ENCODE measurements around the gene IFFO2. TPM values are rescaled to one million over a fixed set of nuclear protein-coding genes. Genes with fewer than 3 reads are reported as not detected.

Gene IFFO2
- total and polyA plus RNA-seq, 10 of the 15 experiments (the other 5 are each of a cell fraction or from before 2014, with no cell fraction given), result 1.2 to 18.4 (median 6.7) TPM

- TF ChIP-seq PAX5 (IDR thresholded peaks at IDR 0.05; ENCODE audit: borderline replicate concordance, low read depth, low read length), result peak; percentile 55; the same call in 1 of the 2 replicates
- TF ChIP-seq CBFB (IDR thresholded peaks at IDR 0.05; ENCODE audit: low read depth), result peak; percentile 94
- peak; percentile 52; the same call in 1 of the 2 replicates for TF ChIP-seq SPI1 (IDR thresholded peaks at IDR 0.05; ENCODE audit: borderline replicate concordance, insufficient read depth, low read depth, low read length)
- TF ChIP-seq ETV6 (conservative IDR thresholded peaks at IDR 0.05 in 1 of 2, IDR thresholded peaks at IDR 0.05 in 1 of 2; ENCODE audit: borderline replicate concordance in 1 of 2, low read depth in 1 of 2), result peak in 1 of 2 experiments; percentile 50; a peak in 1 of 4 replicates
- 0 out of 2 replicates have a peak, but pooled peaks have one; percentile 33 for TF ChIP-seq ATF7 (IDR thresholded peaks at IDR 0.05; ENCODE audit: low read depth)
- no peak for TF ChIP-seq IRF3 (IDR thresholded peaks at IDR 0.05)
- 0 out of 2 replicates have a peak, but pooled peaks have one; percentile 32 for TF ChIP-seq MLLT1 (IDR thresholded peaks at IDR 0.05)
- no peak for TF ChIP-seq ZZZ3 (IDR thresholded peaks at IDR 0.05; ENCODE audit: control insufficient read depth, insufficient read length, low read depth)
- TF ChIP-seq MTA3 (IDR thresholded peaks at IDR 0.05; ENCODE audit: borderline replicate concordance, low read length), result no peak
- TF ChIP-seq HDGF (IDR thresholded peaks at IDR 0.05), result 0 out of 2 replicates have a peak, but pooled peaks have one; percentile 19
- peak; percentile 77 for TF ChIP-seq IKZF1 (conservative IDR thresholded peaks at IDR 0.05)
- TF ChIP-seq RUNX3 (IDR thresholded peaks at IDR 0.05; ENCODE audit: low read length), result peak; percentile 97
- peak; percentile 49 to 60; a peak in 2 of 4 replicates for TF ChIP-seq EP300 (IDR thresholded peaks at IDR 0.05; ENCODE audit: borderline replicate concordance in 1 of 2, control insufficient read depth in 1 of 2, low read depth in 2 of 2, low read length in 2 of 2)
- TF ChIP-seq DPF2 (IDR thresholded peaks at IDR 0.05), result 0 out of 2 replicates have a peak, but pooled peaks have one; percentile 35
- peak; percentile 42; the same call in 1 of the 2 replicates for TF ChIP-seq GATAD2B (conservative IDR thresholded peaks at IDR 0.05; ENCODE audit: low read depth)
- no peak for TF ChIP-seq E2F8 (IDR thresholded peaks at IDR 0.05; ENCODE audit: low read depth, partially characterized antibody)
Measured at GRCh38 chr1:18927654-18928272, 28.7 kb downstream of the IFFO2 start (continued).

Data from GM12878 (cell line).